HUES6 (cell line): ENCODE results near the gene TENM4.

Experiments
- H3K27ac ChIP-seq: 2 replicates; pipeline ENCODE4 v1.7.0; 2013; ENCODE audit warnings: low read depth, mild to moderate bottlenecking, low read length, inconsistent platforms
- H3K27me3 ChIP-seq: 2 replicates; pipeline ENCODE4 v1.6.1; 2013; ENCODE audit warnings: low read length; ENCODE audit not compliant: control insufficient read depth, insufficient read depth
- H3K36me3 ChIP-seq: 2 replicates; pipeline ENCODE4 v1.6.1; 2013; ENCODE audit warnings: low read length; ENCODE audit not compliant: control insufficient read depth, insufficient read depth
- H3K4me1 ChIP-seq: 2 replicates; pipeline ENCODE4 v1.6.1; 2013; ENCODE audit warnings: low read length; ENCODE audit not compliant: control insufficient read depth, insufficient read depth
- H3K4me3 ChIP-seq: 2 replicates; pipeline ENCODE4 v1.5.1; 2013; ENCODE audit warnings: low read depth, low read length
- H3K9ac ChIP-seq: one replicate; pipeline ENCODE4 v1.6.1; 2013; ENCODE audit warnings: mild to moderate bottlenecking, low read length
- H3K9me3 ChIP-seq: 2 replicates; pipeline ENCODE4 v1.6.1; 2013; ENCODE audit warnings: low read depth, low read length; ENCODE audit not compliant: control insufficient read depth, insufficient read depth

Gene TENM4

GRCh38 chr11:79294845-79295731, 145.7 kb downstream of the TENM4 start:
- Histone ChIP-seq H3K9me3 (no peaks in the 10 kb centered on the region), H3K36me3 (no peaks in the 10 kb centered on the region), H3K9ac (no peak overlapping the region), H3K4me3 (no peak overlapping the region), H3K4me1 (peaks cover 14% of the 10 kb centered on the region), H3K27ac (no peak overlapping the region), H3K27me3 (no peaks in the 10 kb centered on the region)

GRCh38 chr11:79291948-79292347, 148.9 kb downstream of the TENM4 start:
- H3K4me1 ChIP-seq: peaks cover 14% of the 10 kb centered on the region
- H3K9ac ChIP-seq: no peak overlapping the region
- H3K36me3 ChIP-seq: no peaks in the 10 kb centered on the region
- H3K27ac ChIP-seq: no peak overlapping the region
- H3K27me3 ChIP-seq: no peaks in the 10 kb centered on the region
- H3K4me3 ChIP-seq: no peak overlapping the region
- H3K9me3 ChIP-seq: no peaks in the 10 kb centered on the region

- H3K4me3 ChIP-seq: no peak overlapping the region
- no peak overlapping the region for H3K9ac ChIP-seq
- no peaks in the 10 kb centered on the region for H3K36me3 ChIP-seq
- H3K27ac ChIP-seq: no peak overlapping the region
- no peaks in the 10 kb centered on the region for H3K9me3 ChIP-seq
- H3K27me3 ChIP-seq: no peaks in the 10 kb centered on the region
- peaks cover 3% of the 10 kb centered on the region for H3K4me1 ChIP-seq
Measured at GRCh38 chr11:79290761-79291160, 150.1 kb downstream of the TENM4 start.

GRCh38 chr11:79287952-79288351, 152.9 kb downstream of the TENM4 start:
- H3K4me3 ChIP-seq: no peak overlapping the region
- no peaks in the 10 kb centered on the region for H3K36me3 ChIP-seq
- no peaks in the 10 kb centered on the region for H3K4me1 ChIP-seq
- no peak overlapping the region for H3K9ac ChIP-seq
- H3K27me3 ChIP-seq: no peaks in the 10 kb centered on the region
- H3K9me3 ChIP-seq: no peaks in the 10 kb centered on the region; the same call in 1 of the 2 replicates
- no peak overlapping the region for H3K27ac ChIP-seq

- H3K9me3 ChIP-seq: no peaks in the 10 kb centered on the region; the same call in 1 of the 2 replicates
- no peaks in the 10 kb centered on the region for H3K4me1 ChIP-seq
- H3K27me3 ChIP-seq: no peaks in the 10 kb centered on the region
- no peaks in the 10 kb centered on the region for H3K36me3 ChIP-seq
- no peak overlapping the region for H3K9ac ChIP-seq
- H3K4me3 ChIP-seq: no peak overlapping the region
- H3K27ac ChIP-seq: no peak overlapping the region
Measured at GRCh38 chr11:79285756-79286155, 155.1 kb downstream of the TENM4 start.

GRCh38 chr11:79276736-79277325, 164.0 kb downstream of the TENM4 start:
- no peaks in the 10 kb centered on the region for H3K27me3 ChIP-seq
- H3K36me3 ChIP-seq: no peaks in the 10 kb centered on the region

GRCh38 chr11:79274636-79275331, 166.0 kb downstream of the TENM4 start:
- Histone ChIP-seq H3K9me3 (no peaks in the 10 kb centered on the region), H3K27me3 (no peaks in the 10 kb centered on the region), H3K36me3 (no peaks in the 10 kb centered on the region), H3K27ac (no peak overlapping the region), H3K4me1 (peaks cover 16% of the 10 kb centered on the region; the same call in 1 of the 2 replicates), H3K9ac (no peak overlapping the region), H3K4me3 (no peak overlapping the region)

More at GRCh38 chr11:79276736-79277325, 164.0 kb downstream of the TENM4 start:
- H3K4me1 ChIP-seq: peaks cover 16% of the 10 kb centered on the region; the same call in 1 of the 2 replicates
- no peaks in the 10 kb centered on the region for H3K9me3 ChIP-seq
- H3K27ac ChIP-seq: no peak overlapping the region
- H3K9ac ChIP-seq: no peak overlapping the region
- no peak overlapping the region for H3K4me3 ChIP-seq

- Histone ChIP-seq H3K27ac (no peak overlapping the region), H3K4me3 (no peak overlapping the region), H3K27me3 (no peaks in the 10 kb centered on the region), H3K4me1 (peaks cover 15% of the 10 kb centered on the region; the same call in 1 of the 2 replicates), H3K9me3 (no peaks in the 10 kb centered on the region), H3K9ac (peak overlapping the region; percentile 20), H3K36me3 (no peaks in the 10 kb centered on the region)
Measured at GRCh38 chr11:79273781-79274180, 167.0 kb downstream of the TENM4 start.

- no peak overlapping the region for H3K27ac ChIP-seq
- peaks cover 21% of the 10 kb centered on the region; the same call in 1 of the 2 replicates for H3K4me1 ChIP-seq
- H3K9me3 ChIP-seq: no peaks in the 10 kb centered on the region
- no peaks in the 10 kb centered on the region for H3K36me3 ChIP-seq
- H3K9ac ChIP-seq: no peak overlapping the region
- no peak overlapping the region for H3K4me3 ChIP-seq
- no peaks in the 10 kb centered on the region for H3K27me3 ChIP-seq
Measured at GRCh38 chr11:79269611-79270307, 171.1 kb downstream of the TENM4 start.

- Histone ChIP-seq H3K36me3 (no peaks in the 10 kb centered on the region), H3K9ac (no peak overlapping the region), H3K4me1 (peaks cover 20% of the 10 kb centered on the region), H3K27me3 (no peaks in the 10 kb centered on the region), H3K27ac (no peak overlapping the region), H3K4me3 (no peak overlapping the region), H3K9me3 (no peaks in the 10 kb centered on the region)
Measured at GRCh38 chr11:79266396-79266795, 174.4 kb downstream of the TENM4 start.
